Body of pancreas (tissue), 4 donors: ENCODE measurements around the gene LRRK1. TPM values are rescaled to one million over a fixed set of nuclear protein-coding genes. Genes with fewer than 3 reads are reported as not detected.

Source experiments
- ATAC-seq: fragments of 150-250 bp; one replicate; pipeline ENCODE4 v1.9.1; 2016
- DNase-seq, 4 donors: peaks; one replicate each; pipeline ENCODE4 v3.0.0-alpha.2; 2019
- H3K27ac ChIP-seq, 4 donors: fragments of 200-600 bp; sonication (generic); 1 replicate in 3 of 4; 2 replicates in 1 of 4; pipeline versions ENCODE4 v1.5.1 to v1.6.1; 2016 to 2019; ENCODE audit warnings: mild to moderate bottlenecking in 1 of 4, mixed read lengths in 1 of 4, moderate library complexity in 1 of 4
- H3K27me3 ChIP-seq, 2 donors: fragments of 200-600 bp; sonication (generic); one replicate each; pipeline ENCODE4 v1.6.0; 2016; ENCODE audit warnings: mild to moderate bottlenecking in 1 of 2
- H3K36me3 ChIP-seq, 2 donors: fragments of 200-600 bp; sonication (generic); replicated peaks in 1 of 2; 2 replicates each; pipeline ENCODE4 v1.5.1; 2016; ENCODE audit warnings: low read depth in 2 of 2; ENCODE audit not compliant: insufficient read depth in 1 of 2
- H3K4me1 ChIP-seq: fragments of 200-600 bp; sonication (generic); one replicate; pipeline ENCODE4 v1.6.0; 2016
- H3K4me3 ChIP-seq, 2 donors: fragments of 200-600 bp; sonication (generic); 1 replicate in 1 of 2; 2 replicates in 1 of 2; pipeline ENCODE4 v1.5.1; 2016 to 2019
- H3K9me3 ChIP-seq, 3 donors: fragments of 200-600 bp; sonication (generic); 1 replicate in 2 of 3; 2 replicates in 1 of 3; pipeline ENCODE4 v1.5.1; 2016
- POLR2A ChIP-seq, 3 donors: fragments of 450-650 bp; IDR thresholded peaks; one replicate each; pipeline ENCODE4 v1.6.1; 2016; ENCODE audit warnings: antibody characterized with exemption in 3 of 3, mild to moderate bottlenecking in 2 of 3
- WGBS, 2 donors: methylation state at CpG; one replicate each; pipeline ENCODE4 v1.1.5; 2017; 5-methylcytosine and 5-hydroxymethylcytosine counted together
- intact Hi-C: fragments of 100-400 bp; cut with DNase I; formaldehyde crosslinking; loops from one replicate; pipeline ENCODE4 v1.15.1; 2023
- total RNA-seq, 2 donors: library from RNA; depleted of rRNA; stranded (reverse); fragments of >200 nt; gene quantifications; one replicate each; pipeline ENCODE4 v1.1.0, GENCODE V29; 2016
- TF ChIP-seq, protein P1 (sequence below), 7 experiments: fragments of 450-650 bp in 4 of 7; fragments of 200-600 bp in 3 of 7; sonication (generic) in 3 of 7; IDR thresholded peaks; one replicate each; pipeline ENCODE4 v1.5.1; 2016 to 2019; ENCODE audit warnings: antibody characterized with exemption in 7 of 7

LRRK1 gene
- total RNA-seq, 2 donors from 2014 or later: 12.2 to 14.0 TPM

- intact Hi-C loops: no loop called here
- DNase-seq: no peak
These were observed 101.8 kb downstream of the LRRK1 start for GRCh38 chr15:101020945-101021344.

DNA sequence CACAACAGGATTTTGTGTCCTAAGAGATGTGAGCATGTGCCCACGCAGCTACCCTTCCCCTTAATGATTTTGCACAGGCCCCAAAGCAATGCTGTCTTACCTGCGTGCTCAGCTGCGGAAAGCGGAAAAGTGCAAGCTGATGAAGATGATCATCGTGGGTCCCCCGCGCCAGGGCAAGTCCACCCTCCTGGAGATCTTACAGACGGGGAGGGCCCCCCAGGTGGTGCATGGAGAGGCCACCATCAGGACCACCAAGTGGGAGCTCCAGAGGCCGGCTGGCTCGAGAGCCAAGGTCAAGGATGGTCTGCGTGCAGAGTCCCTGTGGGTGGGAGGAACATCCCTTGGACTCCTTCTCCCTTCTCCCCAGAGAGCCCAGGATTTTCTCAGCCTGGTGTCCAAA lies 103.1 kb downstream of the LRRK1 start:
- intact Hi-C loops: no loop called here
- DNase-seq: no peak
- H3K27ac ChIP-seq: no peak overlapping the region

More at GRCh38 chr15:101020945-101021344, 101.8 kb downstream of the LRRK1 start:
- no peaks in the 10 kb centered on the region for H3K4me1 ChIP-seq
- 85 to 89% methylated on average over 8 to 10 of the region's 10 CpGs for WGBS, 2 donors
- H3K27me3 ChIP-seq: no peaks in the 10 kb centered on the region
- TF ChIP-seq POLR2A (IDR thresholded peaks at IDR 0.05): no peak
- TF ChIP-seq, protein P1, sequence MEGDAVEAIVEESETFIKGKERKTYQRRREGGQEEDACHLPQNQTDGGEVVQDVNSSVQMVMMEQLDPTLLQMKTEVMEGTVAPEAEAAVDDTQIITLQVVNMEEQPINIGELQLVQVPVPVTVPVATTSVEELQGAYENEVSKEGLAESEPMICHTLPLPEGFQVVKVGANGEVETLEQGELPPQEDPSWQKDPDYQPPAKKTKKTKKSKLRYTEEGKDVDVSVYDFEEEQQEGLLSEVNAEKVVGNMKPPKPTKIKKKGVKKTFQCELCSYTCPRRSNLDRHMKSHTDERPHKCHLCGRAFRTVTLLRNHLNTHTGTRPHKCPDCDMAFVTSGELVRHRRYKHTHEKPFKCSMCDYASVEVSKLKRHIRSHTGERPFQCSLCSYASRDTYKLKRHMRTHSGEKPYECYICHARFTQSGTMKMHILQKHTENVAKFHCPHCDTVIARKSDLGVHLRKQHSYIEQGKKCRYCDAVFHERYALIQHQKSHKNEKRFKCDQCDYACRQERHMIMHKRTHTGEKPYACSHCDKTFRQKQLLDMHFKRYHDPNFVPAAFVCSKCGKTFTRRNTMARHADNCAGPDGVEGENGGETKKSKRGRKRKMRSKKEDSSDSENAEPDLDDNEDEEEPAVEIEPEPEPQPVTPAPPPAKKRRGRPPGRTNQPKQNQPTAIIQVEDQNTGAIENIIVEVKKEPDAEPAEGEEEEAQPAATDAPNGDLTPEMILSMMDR (IDR thresholded peaks at IDR 0.05): no peak
- no peak for ATAC-seq
- no peaks in the 10 kb centered on the region for H3K36me3 ChIP-seq
- H3K9me3 ChIP-seq: no peaks in the 10 kb centered on the region
- no peak overlapping the region for H3K4me3 ChIP-seq
- H3K27ac ChIP-seq: no peak overlapping the region

DNA sequence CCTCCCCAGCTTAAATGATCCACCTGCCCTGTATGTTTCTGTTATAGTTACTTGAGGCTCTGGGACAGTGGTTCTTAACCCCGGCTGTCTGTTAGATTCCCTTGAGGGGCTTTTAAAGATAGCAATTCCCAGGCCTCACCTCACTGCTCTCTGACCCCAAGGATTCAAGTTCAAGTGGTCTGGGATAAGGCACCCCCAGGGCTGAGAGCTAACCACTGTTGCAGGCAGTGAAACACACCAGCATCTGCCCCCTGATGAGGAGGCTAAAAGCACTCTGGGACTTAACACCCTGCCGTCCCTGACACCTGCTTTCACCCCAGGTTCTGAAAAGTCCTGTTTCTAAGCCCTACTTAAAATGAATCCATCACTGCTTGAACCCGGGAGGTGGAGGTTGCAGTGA lies 103.7 kb downstream of the LRRK1 start:
- TF ChIP-seq POLR2A (IDR thresholded peaks at IDR 0.05): no peak
- TF ChIP-seq, protein P1 (IDR thresholded peaks at IDR 0.05): no peak
- no peak overlapping the region for H3K27ac ChIP-seq
- no peak for ATAC-seq
- intact Hi-C loops: no loop called here
- no peaks in the 10 kb centered on the region for H3K27me3 ChIP-seq
- no peak overlapping the region for H3K4me3 ChIP-seq
- no peaks in the 10 kb centered on the region for H3K36me3 ChIP-seq
- 76 to 93% methylated on average over 3 of the region's 3 CpGs for WGBS, 2 donors
- no peaks in the 10 kb centered on the region for H3K4me1 ChIP-seq
- no peak for DNase-seq
- no peaks in the 10 kb centered on the region for H3K9me3 ChIP-seq

More for the DNA sequence above, 103.1 kb downstream of the LRRK1 start:
- no peak for TF ChIP-seq POLR2A (IDR thresholded peaks at IDR 0.05)
- TF ChIP-seq, protein P1 (IDR thresholded peaks at IDR 0.05): no peak
- no peaks in the 10 kb centered on the region for H3K9me3 ChIP-seq
- no peak overlapping the region for H3K4me3 ChIP-seq
- ATAC-seq: no peak
- H3K4me1 ChIP-seq: no peaks in the 10 kb centered on the region
- WGBS, 2 donors: 81 to 82% methylated on average over 11 of the region's 11 CpGs
- no peaks in the 10 kb centered on the region for H3K27me3 ChIP-seq
- no peaks in the 10 kb centered on the region for H3K36me3 ChIP-seq

DNA sequence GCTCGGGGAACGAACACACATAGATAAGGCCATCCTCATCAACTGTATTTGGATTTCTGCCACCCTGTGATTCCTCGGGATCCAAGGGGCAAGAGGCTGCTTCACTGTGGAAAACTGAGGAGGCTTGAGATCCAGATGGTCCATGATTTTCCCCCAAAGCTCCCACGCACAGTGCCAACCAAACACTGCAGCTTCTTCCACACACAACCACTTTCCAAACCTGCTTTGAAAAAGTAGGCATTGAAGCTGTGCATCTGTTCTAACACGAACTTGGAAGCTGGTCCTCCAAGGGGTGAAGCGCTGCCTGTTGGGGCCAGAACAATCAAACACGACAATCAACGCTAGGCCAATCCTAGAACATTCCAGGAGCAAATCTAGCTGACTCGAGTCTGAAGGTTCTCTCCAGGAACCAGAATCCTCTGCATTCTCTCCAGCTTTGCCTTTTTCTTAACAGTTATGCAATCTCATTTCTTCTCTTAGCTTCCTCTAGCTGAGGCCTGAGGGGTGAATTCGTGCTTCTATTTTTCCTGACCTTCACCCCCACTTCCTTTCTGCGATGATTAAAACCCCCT lies 104.4 kb downstream of the LRRK1 start:
- intact Hi-C loops: no loop called here
- DNase-seq (no peak), ATAC-seq (peak; percentile 28)
- Histone ChIP-seq H3K27me3 (no peaks in the 10 kb centered on the region), H3K4me1 (no peaks in the 10 kb centered on the region), H3K36me3 (no peaks in the 10 kb centered on the region), H3K9me3 (no peaks in the 10 kb centered on the region), H3K4me3 (no peak overlapping the region), H3K27ac (peak overlapping the region in 1 of 4 donors; percentile 20)
- TF ChIP-seq, protein P1 (IDR thresholded peaks at IDR 0.05): no peak
- TF ChIP-seq POLR2A (IDR thresholded peaks at IDR 0.05): no peak
- 65 to 76% methylated on average over 11 of the region's 11 CpGs for WGBS, 2 donors

DNA sequence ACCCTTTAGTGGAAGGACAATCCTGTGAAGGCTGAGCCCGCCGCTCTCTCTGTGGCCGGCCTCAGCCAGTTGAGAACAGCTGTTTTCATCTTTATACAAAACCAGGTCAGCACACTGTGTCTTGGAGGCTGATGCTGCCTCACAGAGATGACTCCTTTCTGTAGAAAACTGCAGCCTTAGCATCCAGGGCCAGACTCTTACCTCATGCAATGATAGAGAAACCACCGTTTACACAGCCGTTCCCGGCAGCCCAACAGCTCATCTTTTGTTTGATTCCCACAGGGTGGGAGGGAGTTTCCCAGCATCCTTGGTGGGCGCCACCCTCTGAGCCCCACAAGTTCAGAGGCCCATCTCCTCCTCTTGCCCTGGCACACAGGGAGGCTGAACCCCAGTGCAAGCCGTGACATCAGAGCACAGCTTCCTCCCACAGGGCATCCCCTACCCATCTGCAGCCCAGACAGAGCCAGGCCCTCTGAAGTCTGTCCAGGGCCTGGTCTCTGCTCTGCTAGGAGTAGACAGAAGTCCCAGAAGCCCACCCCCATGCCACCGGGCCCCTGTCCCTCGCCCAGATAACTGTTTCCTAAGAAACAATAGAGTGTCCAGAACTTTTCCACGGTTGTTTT lies 105.0 kb downstream of the LRRK1 start:
- WGBS, 2 donors: 68 to 82% methylated on average over 11 of the region's 11 CpGs
- Histone ChIP-seq H3K4me1 (no peaks in the 10 kb centered on the region), H3K27me3 (no peaks in the 10 kb centered on the region), H3K27ac (peak overlapping the region in 1 of 4 donors; percentile 20), H3K9me3 (no peaks in the 10 kb centered on the region), H3K4me3 (no peak overlapping the region), H3K36me3 (no peaks in the 10 kb centered on the region)
- intact Hi-C loops: no loop called here
- TF ChIP-seq POLR2A (IDR thresholded peaks at IDR 0.05): no peak
- TF ChIP-seq, protein P1 (IDR thresholded peaks at IDR 0.05): no peak
- DNase-seq: peak in 1 of 4 donors; percentile 31
- ATAC-seq: peak; percentile 57
